GM06990 (cell line): Measurements from ENCODE around the gene NPTX1.
A peak's percentile ranks its signal among the peaks of the same experiment; 100 is the strongest.

Source experiments
- DNase-seq: peaks from one replicate; pipeline ENCODE4 v3.0.0-alpha.2; 2011; ENCODE audit not compliant: insufficient read length; ENCODE audit errors: extremely low read depth
- H3K27me3 ChIP-seq: replicated peaks from 2 replicates; pipeline ENCODE4 v1.6.0; 2011; ENCODE audit warnings: low read length; ENCODE audit not compliant: control insufficient read depth, insufficient read depth
- H3K36me3 ChIP-seq: 2 replicates; pipeline ENCODE4 v1.5.1; 2011; ENCODE audit warnings: low read length; ENCODE audit not compliant: control insufficient read depth, insufficient read depth
- H3K4me3 ChIP-seq: replicated peaks from 2 replicates; pipeline ENCODE4 v1.5.1; 2011; ENCODE audit warnings: low read depth, mild to moderate bottlenecking, control low read depth, low read length
- TF ChIP-seq, protein P1 (sequence below): IDR thresholded peaks from 2 replicates; pipeline ENCODE4 v1.5.1; 2011; ENCODE audit warnings: low read length, control low read depth, mild to moderate bottlenecking, inconsistent platforms; ENCODE audit not compliant: insufficient read depth, poor library complexity, severe bottlenecking

Gene NPTX1

DNA sequence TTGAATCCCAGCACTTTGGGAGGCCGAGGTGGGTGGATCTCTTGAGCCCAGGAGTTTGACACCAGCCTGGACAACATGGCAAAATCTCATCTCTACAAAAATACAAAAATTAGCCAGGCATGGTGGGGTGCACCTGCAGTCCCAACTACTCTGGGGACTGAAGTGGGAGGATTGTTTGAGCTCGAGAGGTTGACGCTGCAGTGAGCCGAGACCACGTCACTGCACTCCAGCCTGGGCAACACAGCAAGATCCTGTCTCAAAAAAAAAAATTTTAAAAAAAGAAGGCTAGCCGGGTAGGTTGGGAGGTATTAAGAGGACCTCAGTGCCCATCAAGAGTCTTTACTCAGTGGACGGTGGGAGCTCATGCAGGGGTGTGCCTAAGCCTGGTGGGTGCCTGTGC is 3.8 kb upstream of the NPTX1 start:
- Histone ChIP-seq H3K27me3 (peaks cover 5% of the 10 kb centered on the region), H3K36me3 (no peaks in the 10 kb centered on the region), H3K4me3 (no peak overlapping the region)
- no peak for DNase-seq
- TF ChIP-seq, protein P1, sequence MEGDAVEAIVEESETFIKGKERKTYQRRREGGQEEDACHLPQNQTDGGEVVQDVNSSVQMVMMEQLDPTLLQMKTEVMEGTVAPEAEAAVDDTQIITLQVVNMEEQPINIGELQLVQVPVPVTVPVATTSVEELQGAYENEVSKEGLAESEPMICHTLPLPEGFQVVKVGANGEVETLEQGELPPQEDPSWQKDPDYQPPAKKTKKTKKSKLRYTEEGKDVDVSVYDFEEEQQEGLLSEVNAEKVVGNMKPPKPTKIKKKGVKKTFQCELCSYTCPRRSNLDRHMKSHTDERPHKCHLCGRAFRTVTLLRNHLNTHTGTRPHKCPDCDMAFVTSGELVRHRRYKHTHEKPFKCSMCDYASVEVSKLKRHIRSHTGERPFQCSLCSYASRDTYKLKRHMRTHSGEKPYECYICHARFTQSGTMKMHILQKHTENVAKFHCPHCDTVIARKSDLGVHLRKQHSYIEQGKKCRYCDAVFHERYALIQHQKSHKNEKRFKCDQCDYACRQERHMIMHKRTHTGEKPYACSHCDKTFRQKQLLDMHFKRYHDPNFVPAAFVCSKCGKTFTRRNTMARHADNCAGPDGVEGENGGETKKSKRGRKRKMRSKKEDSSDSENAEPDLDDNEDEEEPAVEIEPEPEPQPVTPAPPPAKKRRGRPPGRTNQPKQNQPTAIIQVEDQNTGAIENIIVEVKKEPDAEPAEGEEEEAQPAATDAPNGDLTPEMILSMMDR: no peak

DNA sequence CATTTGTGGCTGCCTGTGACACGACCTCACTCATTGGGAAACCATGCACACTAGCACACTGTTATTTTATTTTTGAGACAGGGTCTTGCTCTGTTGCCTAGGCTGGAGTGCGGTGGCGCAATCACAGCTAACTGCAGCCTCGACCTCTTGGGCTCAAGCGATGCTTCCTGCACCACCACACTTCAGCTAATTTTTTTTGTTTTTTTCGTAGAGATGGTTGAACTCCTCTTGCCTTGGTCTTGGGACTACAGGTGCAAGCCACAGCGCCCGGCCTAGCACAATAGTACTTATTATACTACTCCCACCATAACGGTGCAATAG is 2.8 kb upstream of the NPTX1 start:
- H3K4me3 ChIP-seq: no peak overlapping the region
- DNase-seq: no peak
- peaks cover 6% of the 10 kb centered on the region for H3K27me3 ChIP-seq
- TF ChIP-seq, protein P1: no peak
- H3K36me3 ChIP-seq: no peaks in the 10 kb centered on the region

DNA sequence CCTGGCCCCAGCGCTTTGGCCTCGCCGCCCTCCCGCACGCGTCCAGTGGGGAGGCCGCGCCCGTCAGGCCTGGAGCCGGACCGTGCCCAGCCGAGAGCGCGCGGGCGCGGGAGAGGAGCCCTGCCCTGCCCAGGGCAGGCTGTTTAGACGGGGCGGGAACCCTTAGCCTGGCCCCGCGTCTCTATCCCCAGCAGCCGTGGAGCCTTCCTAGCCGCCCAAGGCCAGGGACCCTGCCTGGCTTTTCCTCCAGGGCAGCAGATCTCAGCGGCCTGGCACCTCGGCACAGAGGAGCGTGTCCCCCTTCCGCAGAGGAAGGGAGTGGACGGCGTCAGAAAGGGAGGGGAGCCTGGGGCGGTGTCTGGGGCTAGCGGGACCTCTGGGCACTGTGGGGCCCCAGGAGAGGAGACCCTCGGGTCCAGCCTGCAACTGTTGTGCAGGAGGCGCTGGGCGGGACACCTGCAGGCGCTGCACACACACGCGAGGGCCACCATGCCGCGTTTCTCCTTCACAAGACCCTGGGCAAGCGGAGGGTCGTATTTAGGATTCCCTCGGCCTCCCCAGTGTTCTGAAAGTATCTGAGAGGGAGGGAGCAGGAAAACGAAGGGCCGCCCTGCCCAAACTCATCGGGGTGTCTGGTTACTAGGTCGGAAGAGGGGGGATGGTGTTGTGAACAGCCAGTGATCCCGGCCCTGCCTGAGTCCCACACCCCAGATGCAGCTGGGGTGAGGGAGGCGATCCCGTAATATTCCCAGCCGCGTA is 2.3 kb upstream of the NPTX1 start:
- Histone ChIP-seq H3K4me3 (no peak overlapping the region), H3K36me3 (no peaks in the 10 kb centered on the region), H3K27me3 (peaks cover 6% of the 10 kb centered on the region)
- no peak for DNase-seq
- TF ChIP-seq, protein P1: no peak

GRCh38 chr17:80477647-80478478 is 1.5 kb upstream of the NPTX1 start:
- H3K4me3 ChIP-seq: no peak overlapping the region
- TF ChIP-seq, protein P1: peak; percentile 41
- H3K27me3 ChIP-seq: peaks cover 6% of the 10 kb centered on the region
- no peaks in the 10 kb centered on the region for H3K36me3 ChIP-seq
- DNase-seq: no peak

DNA sequence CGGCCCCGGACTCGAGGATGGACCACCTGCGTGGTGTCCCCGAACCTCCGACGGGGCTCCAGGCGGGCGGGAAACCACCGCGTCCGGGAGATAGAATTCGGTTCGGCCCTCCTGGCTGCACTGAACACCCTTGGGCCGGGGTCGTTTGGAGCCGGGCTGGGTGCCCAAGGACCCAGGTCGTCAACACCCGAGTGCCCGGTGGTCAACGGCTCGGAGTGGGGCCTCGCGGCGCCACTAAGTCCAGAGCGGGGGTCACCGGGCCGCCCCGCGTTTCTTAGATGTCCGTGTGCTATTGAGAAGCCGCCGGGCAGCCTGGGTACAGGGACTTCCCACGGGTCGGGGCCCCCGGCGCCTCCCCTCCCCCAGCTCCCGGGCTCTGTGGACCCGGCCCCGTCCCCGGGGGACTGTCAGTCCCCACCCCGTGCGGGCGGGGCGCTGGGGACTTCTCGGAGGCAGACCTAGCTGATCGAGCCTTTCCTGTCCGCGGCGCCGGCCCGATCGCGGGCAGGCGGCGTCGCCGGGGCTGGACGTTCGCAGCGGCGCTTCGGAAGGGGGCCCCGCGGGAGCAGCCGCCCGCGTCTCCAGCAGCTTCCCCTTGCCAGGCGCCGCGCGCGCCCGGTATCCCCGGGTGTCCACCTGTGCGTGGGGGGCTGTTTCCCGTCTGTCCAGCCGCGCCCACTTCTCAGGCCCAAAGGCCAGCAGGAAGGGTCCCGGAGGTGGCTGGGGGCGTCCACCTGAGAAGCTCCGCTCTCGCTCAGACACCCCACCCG is 655 bp upstream of the NPTX1 start:
- peaks cover 6% of the 10 kb centered on the region for H3K27me3 ChIP-seq
- TF ChIP-seq, protein P1: no peak
- H3K36me3 ChIP-seq: no peaks in the 10 kb centered on the region
- H3K4me3 ChIP-seq: no peak overlapping the region
- no peak for DNase-seq
